Superior temporal gyrus (tissue), 1 donor: ENCODE measurements around the gene DGCR6L.
"Not testable (repeated sequence)": the region's sequence is repeated elsewhere in the genome, so short reads cannot be mapped to it uniquely, and the experiment has no call there.

ENCODE experiments used
- DNase-seq: peaks from one replicate; pipeline ENCODE4 v3.0.0-alpha.2; 2016; ENCODE audit errors: extremely low spot score

The DGCR6L gene

GRCh38 chr22:20308806-20309650 is 10.8 kb downstream of the DGCR6L start:
- not testable (repeated sequence) for DNase-seq

DNA sequence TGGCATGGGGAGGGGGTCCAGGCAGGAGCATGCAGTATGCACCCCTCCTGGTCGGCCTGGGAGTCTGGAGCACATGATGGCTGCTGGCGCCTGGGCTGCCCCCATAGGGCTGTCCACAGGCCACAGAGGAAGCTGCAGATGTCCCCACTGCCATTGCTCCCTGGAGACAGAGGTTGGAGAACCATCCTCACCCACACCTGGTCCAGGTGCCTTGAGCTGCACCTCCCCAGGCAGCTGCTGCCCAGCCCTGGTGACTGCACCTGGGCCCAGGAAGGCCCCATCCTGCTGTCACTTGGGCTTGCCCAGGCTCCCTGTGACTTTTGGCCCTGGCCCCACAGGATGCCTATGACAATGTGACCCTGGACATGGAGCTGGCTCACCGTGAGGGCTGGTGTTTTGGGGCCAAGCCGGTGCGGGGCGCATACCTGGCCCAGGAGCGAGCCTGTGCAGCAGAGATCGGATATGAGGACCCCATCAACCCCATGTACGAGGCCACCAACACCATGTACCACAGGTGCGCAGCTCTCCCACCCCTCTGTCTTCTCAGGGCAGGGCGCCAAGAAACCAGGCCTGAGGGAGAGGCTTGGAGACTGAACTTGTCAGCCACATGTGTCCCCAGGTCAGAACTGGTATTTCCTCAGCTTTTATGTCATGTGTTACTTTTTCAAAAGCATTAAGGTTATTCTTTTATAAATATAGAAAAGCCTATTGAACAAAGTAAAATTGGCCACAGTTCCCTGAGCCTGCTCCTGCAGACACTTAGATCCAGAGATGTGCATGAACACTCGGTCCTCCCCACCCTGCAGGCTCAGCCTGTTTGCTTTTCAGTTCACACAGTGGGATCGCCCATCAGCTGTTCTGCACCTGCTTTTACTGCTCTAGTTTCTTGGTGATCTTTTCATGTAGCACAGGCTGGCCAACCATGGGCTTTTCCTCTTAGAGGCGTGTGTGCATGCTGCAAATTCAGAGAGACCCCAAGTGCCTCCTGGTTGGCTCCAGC is 12.1 kb downstream of the DGCR6L start:
- DNase-seq, result not testable (repeated sequence)

- not testable (repeated sequence) for DNase-seq
Observed at GRCh38 chr22:20306646-20307447, 13.0 kb downstream of the DGCR6L start.

DNA sequence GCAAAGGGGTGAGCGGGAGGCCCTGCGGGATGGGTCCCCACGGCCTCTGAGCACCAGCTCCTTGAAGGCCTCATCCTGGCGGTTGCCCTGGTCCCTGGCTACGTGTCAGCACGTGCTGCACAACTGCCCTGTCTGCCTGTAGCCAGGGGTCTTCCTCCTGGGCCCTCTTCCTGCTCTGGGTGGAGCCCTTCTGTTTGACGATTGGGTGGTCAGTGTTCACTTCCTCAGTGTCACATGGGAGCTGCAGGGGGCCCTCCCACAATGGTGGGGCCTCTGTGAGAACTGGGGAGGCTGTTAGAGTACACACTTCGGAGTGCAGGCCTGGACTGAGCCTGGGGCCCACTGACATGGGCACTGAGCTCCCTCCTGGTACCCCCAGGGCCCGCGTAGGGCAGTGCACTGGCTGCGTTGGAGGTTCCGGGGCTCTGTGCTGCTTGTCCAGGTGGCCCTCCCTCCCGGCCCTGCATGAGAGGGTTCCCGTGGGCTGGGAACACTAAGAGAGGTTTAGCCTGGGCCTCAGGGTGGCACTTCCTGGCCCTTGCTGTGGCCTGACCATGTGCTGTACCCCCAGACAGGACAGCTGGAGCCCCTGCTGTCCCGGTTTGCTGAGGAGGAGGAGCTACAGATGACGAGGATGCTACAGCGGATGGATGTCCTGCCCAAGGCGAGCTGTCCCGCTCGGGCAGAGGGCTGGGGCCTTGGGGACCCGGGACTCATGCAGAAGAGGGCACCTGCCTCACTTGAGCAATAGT is 13.8 kb downstream of the DGCR6L start:
- DNase-seq, result no peak

DNA sequence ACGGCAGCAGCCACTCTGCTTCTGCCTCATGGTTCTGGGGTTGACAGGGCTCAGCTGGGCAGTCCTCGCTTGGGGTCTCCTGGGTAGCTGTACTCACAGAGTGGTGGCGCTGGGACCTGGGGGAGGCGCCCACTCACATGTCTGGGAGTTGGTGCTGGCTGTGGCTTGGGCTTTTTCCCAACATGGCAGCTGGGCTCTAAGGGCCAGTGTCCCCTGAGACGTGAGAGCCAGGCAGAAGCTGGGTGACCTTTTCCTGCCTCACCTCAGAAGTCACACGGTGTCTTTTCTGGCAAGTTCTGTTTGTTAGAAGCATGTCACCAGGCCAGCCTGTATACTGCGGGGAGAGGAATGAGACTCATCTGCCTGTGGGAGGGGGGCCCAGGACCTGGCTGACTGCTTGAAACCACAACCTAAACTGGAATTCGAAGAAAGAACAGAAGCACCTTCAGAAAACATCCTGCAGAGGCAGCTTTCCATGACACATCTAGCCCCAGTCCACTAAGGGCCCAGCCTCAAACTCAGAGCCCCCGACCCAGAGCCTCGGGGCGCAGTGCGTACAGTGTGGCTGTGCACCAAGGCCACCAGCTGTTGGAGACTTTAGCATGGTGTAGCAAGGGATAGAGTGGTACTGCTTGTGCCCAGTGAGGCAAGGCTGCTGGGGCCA is 14.5 kb downstream of the DGCR6L start:
- not testable (repeated sequence) for DNase-seq

GRCh38 chr22:20304646-20305045 is 15.2 kb downstream of the DGCR6L start:
- no peak for DNase-seq

- DNase-seq, result not testable (repeated sequence)
Observed at GRCh38 chr22:20303229-20303534, 16.7 kb downstream of the DGCR6L start.

DNA sequence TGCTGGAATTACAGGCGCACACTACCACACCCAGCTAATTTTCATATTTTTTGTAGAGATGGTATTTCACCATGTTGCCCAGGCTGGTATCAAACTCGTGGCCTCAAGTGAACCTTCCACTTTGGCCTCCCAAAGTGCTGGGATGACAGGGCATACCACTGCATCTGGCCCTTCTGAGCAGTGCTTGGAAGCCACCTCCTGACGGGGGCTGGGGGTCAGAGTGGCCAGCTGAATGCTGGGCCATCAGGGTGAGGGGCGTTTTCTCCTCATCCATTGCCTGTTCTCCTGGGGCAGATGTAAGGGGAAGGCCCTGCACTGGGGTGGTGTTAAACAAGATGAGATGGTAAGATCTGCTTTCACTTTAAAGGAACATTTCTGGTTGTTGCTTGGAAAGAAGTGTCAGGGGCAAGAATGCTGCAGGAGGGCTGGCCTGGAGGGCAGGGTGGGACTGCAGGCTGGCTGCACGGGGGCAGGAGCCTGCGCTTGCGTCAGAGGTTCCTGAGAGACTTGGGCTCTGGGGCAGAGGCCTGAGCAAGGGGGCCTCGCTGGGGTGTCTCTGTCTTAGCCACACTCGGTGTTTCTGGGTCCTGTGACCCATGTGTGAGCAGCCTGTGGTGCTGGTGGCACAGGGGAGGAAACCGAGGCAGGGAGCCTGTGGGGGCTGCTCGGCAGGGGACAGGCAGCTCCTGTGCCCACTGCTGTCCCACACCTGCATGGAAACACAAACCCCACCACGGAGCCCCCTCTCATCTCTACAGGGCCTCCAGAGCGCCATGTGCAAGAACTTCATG is 17.2 kb downstream of the DGCR6L start:
- no peak for DNase-seq

DNA sequence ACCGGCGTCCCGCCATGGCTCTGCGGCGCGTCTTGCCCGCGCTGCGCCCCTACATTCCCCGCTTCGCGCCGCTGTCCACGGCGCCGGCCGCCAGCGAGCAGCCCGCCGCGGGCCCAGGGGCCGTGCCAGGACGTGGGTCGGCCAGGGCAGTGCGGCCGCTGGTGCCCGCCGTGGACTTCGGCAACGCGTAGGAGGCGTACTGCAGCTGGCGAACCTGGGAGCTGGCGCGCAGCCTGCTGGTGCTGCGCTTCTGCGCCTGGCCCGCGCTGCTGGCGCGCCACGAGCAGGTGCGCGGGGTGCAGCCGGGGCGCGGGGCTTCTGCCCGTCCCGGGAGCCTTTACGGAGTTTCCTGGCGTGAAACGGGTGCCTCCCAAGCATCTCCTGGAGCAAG is 20.1 kb downstream of the DGCR6L start:
- DNase-seq, result no peak

- DNase-seq, result no peak
Observed at GRCh38 chr22:20298803-20299745, 20.8 kb downstream of the DGCR6L start.

- DNase-seq, result no peak
Observed at GRCh38 chr22:20298110-20298802, 21.6 kb downstream of the DGCR6L start.

DNA sequence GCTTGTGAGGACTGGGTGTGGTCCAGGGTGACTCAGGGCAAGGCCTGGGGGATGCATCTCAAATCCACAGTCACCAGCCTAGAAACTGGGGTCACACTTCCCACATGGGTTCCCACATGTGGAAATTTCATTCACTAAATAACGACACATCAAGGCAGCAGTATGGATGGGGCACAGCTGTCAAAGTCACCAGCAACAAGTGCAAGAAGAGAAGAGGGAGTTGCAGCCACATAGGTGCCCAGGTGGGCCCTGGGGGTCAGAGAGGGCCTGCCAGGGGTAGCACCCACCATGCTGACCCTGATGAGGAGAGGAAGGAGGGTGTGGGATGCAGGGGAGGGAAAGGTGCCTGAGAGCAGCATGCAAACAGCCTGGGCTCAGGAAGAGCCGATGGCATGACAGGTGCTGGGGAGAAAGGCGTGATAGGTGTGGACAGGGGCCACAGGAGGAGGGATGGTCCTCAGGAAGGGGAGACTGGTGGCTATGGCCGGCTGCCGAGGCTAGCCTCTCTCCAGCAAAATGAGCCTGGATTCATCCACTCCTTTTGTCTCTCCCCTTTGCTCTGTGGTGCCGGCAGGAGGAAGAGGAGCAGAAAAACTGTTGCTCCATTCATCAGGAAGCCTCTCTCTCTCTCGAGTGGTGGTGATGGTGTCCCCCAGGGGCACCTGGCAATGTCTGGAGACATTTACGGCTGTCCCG is 22.3 kb downstream of the DGCR6L start:
- no peak for DNase-seq

GRCh38 chr22:20296598-20296997 is 23.3 kb downstream of the DGCR6L start:
- no peak for DNase-seq

DNA sequence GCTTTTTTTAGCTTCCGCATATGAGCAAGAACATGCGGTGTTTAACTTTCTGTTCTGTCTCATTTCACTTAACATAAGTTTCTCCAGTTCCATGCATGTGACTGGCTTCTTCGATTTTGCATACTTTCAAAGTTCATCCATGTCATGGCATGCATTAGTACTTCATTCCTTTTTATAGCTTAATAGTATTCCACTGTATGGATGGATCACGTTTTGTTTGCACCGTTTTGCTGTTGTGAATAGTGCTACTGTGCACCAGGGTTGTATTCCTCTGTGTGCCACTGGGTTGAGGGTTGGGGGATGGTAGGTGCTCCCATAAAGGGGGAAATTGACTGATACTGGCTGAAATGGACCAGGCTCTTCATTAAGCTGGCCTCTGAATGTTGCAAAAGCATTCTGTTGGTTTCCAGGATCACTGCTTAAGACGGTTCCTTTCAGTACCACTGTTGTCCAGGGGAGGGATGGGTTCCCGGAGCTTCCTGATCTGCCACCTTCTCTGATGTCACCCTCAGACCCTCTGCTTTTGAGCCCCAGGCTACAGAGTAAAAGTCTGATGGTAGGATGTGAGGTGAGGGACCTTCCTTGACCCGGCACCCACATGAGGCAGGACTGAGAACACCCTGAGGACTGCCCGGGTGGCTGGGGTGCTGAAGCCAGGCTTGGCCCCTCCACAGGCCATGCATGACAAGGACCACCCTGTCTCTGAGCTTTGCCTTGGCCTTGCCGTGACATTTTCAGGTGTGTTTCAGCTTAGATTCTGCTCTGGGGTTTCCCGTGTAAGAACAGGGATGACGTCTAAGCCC is 24.4 kb downstream of the DGCR6L start:
- DNase-seq, result no peak

DNA sequence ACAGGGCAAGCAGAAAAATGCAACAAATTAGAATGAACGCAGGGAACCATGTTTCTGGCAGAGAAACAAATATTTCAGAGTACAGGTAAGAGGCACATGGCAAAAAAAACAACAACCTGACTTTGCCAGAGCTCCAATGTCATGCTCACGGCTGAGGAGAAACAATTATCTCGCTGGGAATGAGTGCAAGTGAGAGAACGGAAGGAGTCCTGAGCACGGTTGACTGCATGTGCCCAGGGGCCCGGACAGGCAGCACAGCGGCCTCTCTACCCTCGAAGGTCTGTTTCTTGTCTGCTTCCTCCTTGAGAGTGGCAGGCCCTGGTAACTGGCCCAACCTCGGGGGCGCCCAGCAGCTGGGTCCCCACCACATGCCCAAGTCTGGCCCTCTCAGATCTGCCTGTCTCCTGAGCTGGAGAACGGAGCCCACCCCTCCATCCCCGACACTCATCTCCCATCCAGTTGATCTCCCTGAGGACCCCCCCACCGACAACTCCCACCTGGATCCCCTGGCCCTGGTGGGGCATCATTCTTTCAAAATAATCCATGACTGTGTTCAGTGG is 27.1 kb downstream of the DGCR6L start:
- no peak for DNase-seq

GRCh38 chr22:20292108-20292507 is 27.8 kb downstream of the DGCR6L start:
- DNase-seq, result no peak
